GM10248 (cell line): ENCODE measurements around the gene GSK3B.

Experiments used
- CTCF ChIA-PET: fragments of 300-600 bp; sonication (Branson Sonifier 250); formaldehyde crosslinking; extraction: SDS; loops from one replicate; lab custom pipeline; 2021; ENCODE audit warnings: antibody characterized with exemption; lab: Yijun Ruan, JAX
- POLR2A ChIA-PET: fragments of 350-650 bp; sonication (Branson Sonifier 250); formaldehyde crosslinking; extraction: SDS; loops from one replicate; lab custom pipeline; 2020; ENCODE audit warnings: antibody characterized with exemption; lab: Yijun Ruan, JAX
- DNase-seq: peaks from one replicate; pipeline ENCODE4 v3.0.0; 2012; ENCODE audit errors: extremely low spot score
- CTCF ChIP-seq: IDR thresholded peaks from 2 replicates; pipeline ENCODE4 v1.5.1; 2012; ENCODE audit warnings: mild to moderate bottlenecking, low read depth; ENCODE audit errors: extremely low read depth, missing control alignments, control extremely low read depth

Gene GSK3B

DNA sequence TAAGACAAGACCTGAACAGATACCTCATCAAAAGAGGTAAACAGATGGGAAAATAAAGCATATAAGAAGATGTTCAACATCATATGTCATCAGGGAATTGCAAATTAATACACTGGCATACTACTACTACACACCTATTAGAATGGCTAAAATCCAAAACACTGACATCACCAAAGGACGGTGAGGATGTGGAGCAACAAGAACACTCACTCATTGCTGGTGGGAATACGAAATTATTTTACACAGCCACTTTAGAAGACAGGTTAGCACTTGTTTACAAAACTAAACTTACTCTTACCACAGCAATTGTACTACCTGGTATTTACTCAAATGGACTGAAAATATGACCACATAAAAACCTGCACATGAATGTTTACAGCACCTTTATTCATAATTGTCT is 119.6 kb downstream of the GSK3B start:
- ChIA-PET POLR2A (no interaction called here), CTCF (interaction anchor here (0.9 to 1.3 kb wide), 2 partner anchors 14 to 17 kb away, joined by 3 read pairs; no protein-coding TSS in a partner anchor)
- no peak for DNase-seq
- no peak for TF ChIP-seq CTCF

GRCh38 chr3:119973018-119973646 is 121.1 kb downstream of the GSK3B start:
- TF ChIP-seq CTCF: no peak
- CTCF ChIA-PET: no interaction called here
- no peak for DNase-seq
- POLR2A ChIA-PET: no interaction called here

DNA sequence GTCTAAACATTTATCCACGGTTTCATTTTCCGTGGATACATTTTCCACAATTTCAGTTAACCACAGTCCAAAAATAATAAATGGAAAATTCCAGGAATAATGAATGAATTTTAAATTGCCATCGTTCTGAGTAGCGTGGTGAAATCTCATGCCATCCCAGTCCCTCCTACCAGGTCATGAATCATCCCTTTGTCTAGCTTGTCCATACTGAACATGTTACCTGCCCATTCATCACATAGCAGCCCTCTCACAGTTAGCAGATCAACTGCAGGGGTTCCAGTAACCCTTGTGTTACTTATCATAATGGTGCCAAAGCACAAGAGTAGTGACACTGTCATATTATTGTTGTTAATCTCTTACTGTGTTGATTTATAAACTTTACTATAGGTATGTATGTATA is 124.5 kb downstream of the GSK3B start:
- ChIA-PET POLR2A (no interaction called here), CTCF (no interaction called here)
- no peak for DNase-seq
- TF ChIP-seq CTCF: no peak

DNA sequence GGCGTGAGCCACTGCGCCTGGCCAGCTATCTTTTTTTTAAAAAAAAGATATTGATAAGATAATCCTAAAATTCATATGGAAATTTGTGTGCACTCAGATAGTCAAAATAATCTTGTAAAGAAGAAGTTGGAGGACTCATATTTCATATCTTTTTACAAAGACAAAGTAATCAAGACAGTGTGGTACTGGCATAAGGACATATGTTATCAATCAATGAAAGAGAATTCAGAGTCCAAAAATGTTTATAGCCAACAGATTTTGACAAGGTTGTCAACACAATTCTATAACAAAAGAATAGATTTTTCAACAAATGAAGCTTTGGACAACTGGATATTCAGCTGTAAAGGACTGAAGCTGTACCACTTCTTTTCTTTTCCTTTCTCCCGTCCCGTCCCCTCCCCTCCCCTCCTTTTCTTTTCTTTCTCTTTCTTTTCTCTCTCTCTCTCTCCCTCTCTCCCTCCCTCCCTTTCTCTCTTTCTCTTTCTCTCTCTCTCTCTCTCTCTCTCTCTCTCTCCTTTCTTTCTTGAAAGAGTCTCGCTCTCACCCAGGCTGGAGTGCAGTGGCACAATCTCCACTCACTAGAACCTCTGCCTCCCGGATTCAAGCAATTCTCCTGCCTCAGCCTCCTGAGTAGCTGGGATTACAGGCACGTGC is 126.8 kb downstream of the GSK3B start:
- CTCF ChIA-PET: interaction anchor here (1.4 kb wide), 1 partner anchor 14 kb away, joined by 5 read pairs; no protein-coding TSS in a partner anchor
- DNase-seq: no peak
- POLR2A ChIA-PET: no interaction called here
- TF ChIP-seq CTCF: no peak

- CTCF ChIA-PET: no interaction called here
- DNase-seq: no peak
- TF ChIP-seq CTCF: no peak
These were observed 128.6 kb downstream of the GSK3B start for GRCh38 chr3:119965692-119966091.

DNA sequence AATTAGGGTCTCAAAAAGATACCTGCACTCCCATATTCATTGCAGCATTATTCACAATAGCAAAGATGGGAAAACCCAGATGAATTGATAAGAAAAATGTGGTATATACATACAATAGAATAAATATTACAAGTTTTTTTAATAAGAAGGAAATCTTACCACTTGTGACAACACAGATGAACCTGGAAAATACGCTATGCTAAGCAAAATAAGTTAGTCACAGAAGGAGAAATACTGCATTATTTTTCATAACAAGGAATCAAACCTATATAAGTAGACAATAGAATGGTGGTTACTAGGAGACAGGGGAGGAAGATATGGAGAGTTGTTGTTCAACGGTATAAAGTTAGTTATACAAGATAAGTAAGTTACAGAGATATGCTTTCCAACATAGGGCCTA is 130.0 kb downstream of the GSK3B start:
- ChIA-PET CTCF (no interaction called here), POLR2A (no interaction called here)
- TF ChIP-seq CTCF: no peak
- no peak for DNase-seq

More at GRCh38 chr3:119965692-119966091, 128.6 kb downstream of the GSK3B start:
- POLR2A ChIA-PET: no interaction called here
